Heart left ventricle (tissue), 16 donors: ENCODE data around the gene SREBF1. TPM values are rescaled to one million over a fixed set of nuclear protein-coding genes. Genes with fewer than 3 reads are reported as not detected.

Experiments used
- ATAC-seq, 4 donors: fragments of 200-7000 bp; cut with Tn5 transposase; one replicate each; pipeline ENCODE4 v1.9.1; 2020 to 2022; ENCODE audit warnings: moderate library complexity in 4 of 4, mild to moderate bottlenecking in 3 of 4, moderate number of reproducible peaks in 1 of 4
- DNase-seq, 5 donors: peaks; one replicate each; pipeline ENCODE4 v3.0.0-alpha.2; 2020
- H3K27ac ChIP-seq, 12 donors: fragments of 200-600 bp; sonication (generic) in 4 of 12; one replicate each; pipeline versions ENCODE4 v1.5.0 to v1.8.0; 2016 to 2022; ENCODE audit warnings: mild to moderate bottlenecking in 2 of 12
- H3K27me3 ChIP-seq, 9 donors: fragments of 200-600 bp; sonication (generic) in 2 of 9; one replicate each; pipeline versions ENCODE4 v1.5.1 to v1.8.0; 2016 to 2022; ENCODE audit warnings: mild to moderate bottlenecking in 3 of 9
- H3K36me3 ChIP-seq, 9 donors: fragments of 200-600 bp; sonication (generic) in 2 of 9; one replicate each; pipeline versions ENCODE4 v1.5.0 to v1.8.0; 2018 to 2022; ENCODE audit warnings: mild to moderate bottlenecking in 2 of 9
- H3K4me1 ChIP-seq, 12 donors: fragments of 200-600 bp; sonication (generic) in 4 of 12; one replicate each; pipeline versions ENCODE4 v1.5.0 to v1.8.0; 2016 to 2022; ENCODE audit warnings: mild to moderate bottlenecking in 3 of 12
- H3K4me3 ChIP-seq, 12 donors: fragments of 200-600 bp; sonication (generic) in 4 of 12; one replicate each; pipeline versions ENCODE4 v1.5.0 to v1.8.0; 2017 to 2022; ENCODE audit warnings: mild to moderate bottlenecking in 9 of 12, moderate library complexity in 4 of 12
- H3K9me3 ChIP-seq, 12 donors: fragments of 200-600 bp; sonication (generic) in 4 of 12; one replicate each; pipeline versions ENCODE4 v1.5.0 to v1.8.0; 2016 to 2022; ENCODE audit warnings: mild to moderate bottlenecking in 1 of 12
- POLR2A ChIP-seq, 2 donors: fragments of 450-650 bp; IDR thresholded peaks; one replicate each; pipeline ENCODE4 v1.6.1; 2017; ENCODE audit warnings: antibody characterized with exemption in 2 of 2, mild to moderate bottlenecking in 2 of 2, moderate library complexity in 2 of 2
- WGBS, 4 donors: extraction: QIAGEN DNeasy Blood & Tissue Kit in 2 of 4; methylation state at CpG; one replicate each; pipeline versions ENCODE4 v1.1.5 to v1.1.7; 2013 to 2018; 5-methylcytosine and 5-hydroxymethylcytosine counted together
- intact Hi-C, 10 donors: fragments of 100-400 bp; cut with DNase I; formaldehyde crosslinking; loops; one replicate each; pipeline versions ENCODE4 v1.11.1 to v1.14.2; 2022
- polyA plus RNA-seq, 2 donors: library from polyadenylated mRNA; stranded (reverse); fragments of 200-250 nt; gene quantifications; one replicate each; pipeline ENCODE4 v1.2.3, GENCODE V29; 2013
- total RNA-seq, 9 donors: library from RNA; depleted of rRNA in 2 of 9; stranded (reverse); fragments of >200 nt in 2 of 9; fragmentation: NEBNext Ultra II Directional in 3 of 9; extraction: Animal tissue kit (Norgen Biotek cat#: 25700) in 3 of 9; gene quantifications; one replicate each; pipeline versions ENCODE4 v1.1.0 to v1.2.4, GENCODE V29; 2016 to 2023
- TF ChIP-seq, protein P1 (sequence below), 12 donors: fragments of 200-600 bp; sonication (generic) in 4 of 12; IDR thresholded peaks; one replicate each; pipeline versions ENCODE4 v1.5.0 to v1.8.0; 2018 to 2022; ENCODE audit warnings: antibody characterized with exemption in 12 of 12, mild to moderate bottlenecking in 5 of 12
- donor health status: ischemic (EF 13 %, LVEDD 7.1; RV severe dilation, severe dysfunction).
- donor health status: healthy with polysubstance abuse.
- donor health status: DM: no; HTN: yes; CAD: no.
- donor health status: DM: no; HTN: no; CAD: no.
- donor health status: ischemic (EF 25% LVEDD 6.9; RV normal size, moderate dysfunction).
- donor health status: ischemic (EF 25% LVEDD 5.7; RV mildly dilated, moderate dysfunction).
- donor health status: healthy.
- donor health status: DM: yes; HTN: yes; CAD: no.
- donor health status: ischemic (EF 35%, LVEDD 5.7; RV mildly dilated, moderate dysfunction).
- donor health status: nonischemic (EF 11% LVEDD 7.7; RV severe dilation, severe dysfunction).
- donor health status: DM: yes; HTN: yes; CAD: no.
- donor health status: PGD.
- donor health status: ischemic (EF 29% LVEDD 5.4; RV normal size, mild dysfunction).
- donor health status: nonischemic (EF 23%, LVEDD 6.1; RV moderate dilation, normal function).

SREBF1 gene
- total and polyA plus RNA-seq, 11 donors: 12.8 to 55.2 (median 21.4) TPM

DNA sequence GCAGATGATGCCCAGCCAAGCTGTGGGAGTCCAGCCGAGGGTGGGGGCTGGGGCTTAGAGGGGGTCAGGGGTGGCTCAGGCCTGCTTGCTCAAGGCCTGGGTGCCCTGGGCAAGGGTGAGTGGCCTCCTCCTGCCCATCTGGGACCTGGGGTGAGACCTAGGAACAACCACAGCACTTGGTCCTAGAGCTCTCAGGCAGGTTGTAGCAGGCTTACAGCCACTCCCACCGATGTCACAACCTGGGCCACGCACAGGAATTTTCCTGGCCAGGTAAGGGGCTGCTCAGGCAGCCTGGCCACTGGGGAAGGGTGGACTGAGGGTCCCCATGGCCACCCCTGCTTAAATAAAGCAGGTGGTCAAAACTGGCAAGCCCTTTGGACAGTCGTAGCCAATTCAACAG, 6.3 kb upstream of the SREBF1 start:
- ATAC-seq (no peak), DNase-seq (no peak)
- TF ChIP-seq, protein P1, sequence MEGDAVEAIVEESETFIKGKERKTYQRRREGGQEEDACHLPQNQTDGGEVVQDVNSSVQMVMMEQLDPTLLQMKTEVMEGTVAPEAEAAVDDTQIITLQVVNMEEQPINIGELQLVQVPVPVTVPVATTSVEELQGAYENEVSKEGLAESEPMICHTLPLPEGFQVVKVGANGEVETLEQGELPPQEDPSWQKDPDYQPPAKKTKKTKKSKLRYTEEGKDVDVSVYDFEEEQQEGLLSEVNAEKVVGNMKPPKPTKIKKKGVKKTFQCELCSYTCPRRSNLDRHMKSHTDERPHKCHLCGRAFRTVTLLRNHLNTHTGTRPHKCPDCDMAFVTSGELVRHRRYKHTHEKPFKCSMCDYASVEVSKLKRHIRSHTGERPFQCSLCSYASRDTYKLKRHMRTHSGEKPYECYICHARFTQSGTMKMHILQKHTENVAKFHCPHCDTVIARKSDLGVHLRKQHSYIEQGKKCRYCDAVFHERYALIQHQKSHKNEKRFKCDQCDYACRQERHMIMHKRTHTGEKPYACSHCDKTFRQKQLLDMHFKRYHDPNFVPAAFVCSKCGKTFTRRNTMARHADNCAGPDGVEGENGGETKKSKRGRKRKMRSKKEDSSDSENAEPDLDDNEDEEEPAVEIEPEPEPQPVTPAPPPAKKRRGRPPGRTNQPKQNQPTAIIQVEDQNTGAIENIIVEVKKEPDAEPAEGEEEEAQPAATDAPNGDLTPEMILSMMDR (IDR thresholded peaks at IDR 0.05): no peak
- no peak for TF ChIP-seq POLR2A (IDR thresholded peaks at IDR 0.05)
- Histone ChIP-seq H3K27me3 (no peaks in the 10 kb centered on the region), H3K9me3 (no peaks in the 10 kb centered on the region), H3K36me3 (peaks cover 0 to 17% (median 11%) of the 10 kb centered on the region in 9 donors), H3K27ac (peak overlapping the region in 5 of 12 donors; percentile 97 to 99 (median 98)), H3K4me3 (no peak overlapping the region), H3K4me1 (peaks cover 14 to 50% (median 40%) of the 10 kb centered on the region in 12 donors)
- intact Hi-C loops: no loop called here
- 68 to 96% (median 86%) methylated on average over 3 to 4 of the region's 4 CpGs for WGBS, 4 donors

DNA sequence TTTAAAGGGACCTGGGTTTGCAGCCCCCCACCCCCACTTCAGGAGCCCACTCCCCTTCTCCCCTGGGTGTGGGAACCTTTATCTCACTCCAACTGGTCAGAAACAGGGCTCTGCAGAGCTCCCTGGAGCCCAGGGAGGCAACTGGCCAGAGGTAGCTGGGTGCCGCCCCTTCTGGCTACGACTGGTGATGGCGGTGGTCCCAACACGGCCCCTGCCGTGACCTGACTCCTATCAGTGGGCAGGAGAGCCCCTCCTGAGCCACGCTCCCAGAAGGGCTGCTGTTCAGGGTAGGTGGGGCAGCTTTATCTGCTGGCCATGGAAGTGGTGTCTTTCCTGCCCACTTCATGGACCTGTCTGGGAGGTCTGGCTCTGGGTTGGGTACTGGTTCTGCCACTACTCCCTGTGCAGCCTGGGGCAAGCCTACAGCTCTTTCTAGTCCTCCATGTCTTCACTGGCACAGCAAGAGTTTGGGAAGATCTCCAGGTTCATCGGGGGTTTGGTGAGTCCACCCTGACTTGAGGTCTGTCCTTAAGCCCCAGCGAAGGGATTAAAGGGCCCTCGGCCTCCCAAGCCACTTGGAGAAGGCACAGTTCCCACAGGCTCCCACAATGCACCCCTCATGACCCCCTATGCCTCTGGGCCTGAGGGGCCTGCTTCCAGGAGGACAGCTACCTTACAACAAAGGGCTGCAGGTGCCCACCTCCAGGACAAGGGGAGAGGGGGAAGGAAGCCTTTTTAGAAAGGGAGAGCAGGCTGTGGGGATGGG, 5.5 kb upstream of the SREBF1 start:
- H3K27me3 ChIP-seq: no peaks in the 10 kb centered on the region
- TF ChIP-seq, protein P1 (IDR thresholded peaks at IDR 0.05): no peak
- TF ChIP-seq POLR2A (IDR thresholded peaks at IDR 0.05): no peak
- peak overlapping the region; percentile 60 to 100 (median 98) for H3K27ac ChIP-seq
- peaks cover 22 to 58% (median 48%) of the 10 kb centered on the region in 12 donors for H3K4me1 ChIP-seq
- intact Hi-C loops: no loop called here
- no peaks in the 10 kb centered on the region for H3K9me3 ChIP-seq
- no peak for DNase-seq
- peaks cover 0 to 16% (median 9%) of the 10 kb centered on the region in 9 donors for H3K36me3 ChIP-seq
- 49 to 70% (median 51%) methylated on average over 4 to 9 of the region's 9 CpGs for WGBS, 4 donors
- no peak overlapping the region for H3K4me3 ChIP-seq
- no peak for ATAC-seq

DNA sequence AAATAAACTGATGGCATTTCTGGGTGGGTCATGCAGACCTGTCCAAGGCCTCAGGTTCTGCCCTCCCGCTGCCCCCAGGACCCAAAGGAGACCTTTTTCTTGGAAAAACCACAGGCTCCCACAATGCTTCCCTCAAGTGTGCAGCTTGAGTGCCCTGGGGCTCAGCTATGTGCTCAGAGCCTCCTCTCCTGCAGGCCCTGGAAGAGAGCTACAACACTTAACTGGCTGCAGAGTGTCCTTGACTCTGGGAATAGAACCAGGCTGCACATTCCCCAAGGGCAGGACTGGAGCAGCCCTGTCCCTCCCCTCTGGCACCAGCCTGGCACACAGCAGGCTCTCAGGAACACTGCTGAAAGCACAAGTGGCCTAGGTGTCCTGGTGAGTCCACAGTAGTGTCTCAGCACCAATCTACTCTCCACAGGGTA, 4.8 kb upstream of the SREBF1 start:
- ATAC-seq (peak; percentile 59 to 71 (median 60)), DNase-seq (peak in 4 of 5 donors; percentile 74 to 91 (median 83))
- Histone ChIP-seq H3K36me3 (peaks cover 0 to 9% (median 3%) of the 10 kb centered on the region in 9 donors), H3K9me3 (no peaks in the 10 kb centered on the region), H3K4me3 (no peak overlapping the region), H3K27ac (peak overlapping the region; percentile 95 to 100 (median 98)), H3K4me1 (peaks cover 23 to 65% (median 54%) of the 10 kb centered on the region in 12 donors), H3K27me3 (no peaks in the 10 kb centered on the region)
- intact Hi-C loops: no loop called here
- TF ChIP-seq, protein P1 (IDR thresholded peaks at IDR 0.05): no peak
- no peak for TF ChIP-seq POLR2A (IDR thresholded peaks at IDR 0.05)
- WGBS, 4 donors: 63 to 80% (median 73%) methylated on average over 1 of the region's 1 CpG

DNA sequence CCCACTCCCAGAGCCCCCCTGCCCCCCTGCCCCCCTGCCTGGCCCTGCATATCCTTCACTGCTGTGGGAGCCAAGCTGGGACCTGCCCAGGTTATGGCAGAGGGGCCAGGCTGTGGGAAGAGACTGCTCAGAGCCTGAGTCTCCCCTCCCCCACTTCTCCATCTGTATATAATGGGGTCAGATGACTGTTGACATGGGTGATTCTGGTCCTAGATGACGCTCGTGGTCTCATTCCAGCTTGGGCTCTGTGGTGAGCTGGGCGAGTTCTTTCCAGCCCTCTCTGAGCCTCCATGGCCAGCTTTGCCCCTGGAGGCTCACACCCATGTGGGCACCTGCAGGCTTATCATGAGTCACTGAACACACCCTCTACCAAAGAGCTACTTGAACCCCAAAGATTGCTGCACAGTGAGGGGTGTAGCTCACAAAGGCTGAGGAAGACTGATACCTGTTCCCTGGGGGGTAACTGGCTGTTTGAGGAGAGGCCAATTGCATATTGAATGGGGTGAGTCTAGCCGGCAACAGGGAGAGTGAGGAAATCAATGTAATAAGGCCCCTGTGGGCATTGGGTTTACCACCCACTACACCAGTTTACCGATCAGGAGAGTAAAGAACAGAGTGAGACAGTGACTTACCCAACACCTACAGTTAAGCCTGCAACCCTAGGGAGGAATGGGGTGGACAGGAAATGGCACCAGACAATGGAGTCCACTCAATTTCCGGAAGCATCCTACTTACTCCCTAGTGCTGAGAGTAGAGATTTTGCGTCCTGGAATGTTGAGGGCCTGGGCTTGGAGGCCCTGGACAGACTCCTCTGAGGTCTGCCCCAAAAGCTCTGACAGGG, 4.2 kb upstream of the SREBF1 start:
- TF ChIP-seq POLR2A (IDR thresholded peaks at IDR 0.05): no peak
- TF ChIP-seq, protein P1 (IDR thresholded peaks at IDR 0.05): no peak
- no peaks in the 10 kb centered on the region for H3K9me3 ChIP-seq
- WGBS, 4 donors: 31 to 38% (median 35%) methylated on average over 4 to 7 of the region's 7 CpGs
- intact Hi-C loops: no loop called here
- H3K4me1 ChIP-seq: peaks cover 23 to 67% (median 54%) of the 10 kb centered on the region in 12 donors
- peak in 2 of 5 donors; percentile 57 to 59 for DNase-seq
- H3K36me3 ChIP-seq: peaks cover 0 to 2% (median 0%) of the 10 kb centered on the region in 9 donors
- peak in 3 of 4 donors; percentile 0 to 2 (median 0) for ATAC-seq
- H3K27me3 ChIP-seq: no peaks in the 10 kb centered on the region
- H3K27ac ChIP-seq: peak overlapping the region; percentile 95 to 100 (median 98)
- peak overlapping the region in 11 of 12 donors; percentile 26 to 68 (median 54) for H3K4me3 ChIP-seq
